Measurements from ENCODE around the gene CHRND.

GRCh38 chr2:232545511-232546375, 19.8 kb downstream of the CHRND start:
- TF ChIP-seq POLR2A (IDR thresholded peaks at IDR 0.05) (no peak), CTCF (IDR thresholded peaks at IDR 0.05) (no peak)
